H1 (cell line): ENCODE results near the gene RRP9. TPM values are rescaled to one million over a fixed set of nuclear protein-coding genes. Genes with fewer than 3 reads are reported as not detected.

Experiments used
- CTCF ChIA-PET: fragments of 300-600 bp; sonication (Branson Sonifier 250); formaldehyde crosslinking; loops from one replicate; lab custom pipeline; 2021; ENCODE audit not compliant: partially characterized antibody; lab: Charles Lee
- POLR2A ChIA-PET: fragments of 300-600 bp; sonication (Branson Sonifier 250); formaldehyde crosslinking; loops from one replicate; lab custom pipeline; 2021; ENCODE audit warnings: inconsistent platforms; ENCODE audit not compliant: partially characterized antibody; lab: Charles Lee
- DNase-seq, 2 experiments: peaks; one replicate each; pipeline versions ENCODE4 v3.0.0 to v3.0.0-alpha.2; 2010 to 2022; ENCODE audit warnings: low spot score in 2 of 2, low read depth in 1 of 2, mixed read lengths in 1 of 2
- FAIRE-seq: peaks from 2 replicates; lab custom pipeline; 2011; peaks lifted over from hg19 to GRCh38; lab: Jason Lieb, UNC
- H2AFZ ChIP-seq: 2 replicates; pipeline ENCODE4 v1.8.1; 2012; ENCODE audit warnings: low read length, inconsistent platforms
- H2AK5ac ChIP-seq: 2 replicates; pipeline ENCODE4 v1.6.1; 2013; ENCODE audit warnings: low read depth, low read length
- H2BK120ac ChIP-seq: replicated peaks from 2 replicates; pipeline ENCODE3; 2013; ENCODE audit warnings: low read depth, low read length, inconsistent platforms
- H2BK12ac ChIP-seq: 2 replicates; pipeline ENCODE4 v1.6.1; 2013; ENCODE audit warnings: low read depth, low read length
- H2BK15ac ChIP-seq: 2 replicates; pipeline ENCODE4 v1.6.1; 2013; ENCODE audit warnings: low read length
- H2BK20ac ChIP-seq: 2 replicates; pipeline ENCODE4 v1.6.1; 2013; ENCODE audit warnings: low read length
- H2BK5ac ChIP-seq: 2 replicates; pipeline ENCODE4 v1.6.1; 2013; ENCODE audit warnings: low read depth, low read length
- H3K14ac ChIP-seq: 2 replicates; pipeline ENCODE4 v1.6.1; 2013; ENCODE audit warnings: inconsistent platforms; ENCODE audit not compliant: insufficient read length
- H3K18ac ChIP-seq: 2 replicates; pipeline ENCODE4 v1.6.1; 2013; ENCODE audit warnings: low read length; ENCODE audit errors: extremely low read depth
- H3K23ac ChIP-seq: 2 replicates; pipeline ENCODE4 v1.6.1; 2013; ENCODE audit warnings: inconsistent platforms; ENCODE audit not compliant: insufficient read length
- H3K23me2 ChIP-seq: 2 replicates; pipeline ENCODE4 v1.6.1; 2013; ENCODE audit warnings: low read depth, low read length
- H3K27ac ChIP-seq: 2 replicates; pipeline ENCODE4 v1.6.1; 2011; ENCODE audit warnings: low read depth, low read length, inconsistent platforms
- H3K27me3 ChIP-seq, 4 experiments: replicated peaks in 1 of 4; 1 replicate in 1 of 4; 2 replicates in 3 of 4; pipeline versions ENCODE4 v1.6.1 to v1.8.1; 2011 to 2013; ENCODE audit warnings: low read length in 3 of 4, mild to moderate bottlenecking in 3 of 4, inconsistent platforms in 2 of 4, mixed read lengths in 2 of 4, moderate library complexity in 1 of 4; ENCODE audit not compliant: control insufficient read depth in 3 of 4, insufficient read depth in 3 of 4; ENCODE audit errors: extremely low read depth in 1 of 4
- H3K36me3 ChIP-seq, 4 experiments: 2 replicates each; pipeline versions ENCODE4 v1.6.1 to v1.8.1; 2011 to 2013; ENCODE audit warnings: mild to moderate bottlenecking in 4 of 4, low read length in 3 of 4, moderate library complexity in 2 of 4, control low read depth in 1 of 4, inconsistent platforms in 1 of 4; ENCODE audit not compliant: insufficient read depth in 4 of 4, control insufficient read depth in 2 of 4
- H3K4ac ChIP-seq: replicated peaks from 2 replicates; pipeline ENCODE3; 2013; ENCODE audit warnings: low read length, low read depth, mixed read lengths, inconsistent platforms; ENCODE audit not compliant: insufficient read length
- H3K4me1 ChIP-seq, 4 experiments: replicated peaks in 1 of 4; 1 replicate in 1 of 4; 2 replicates in 3 of 4; pipeline versions ENCODE4 v1.6.1 to v1.8.1; 2011 to 2013; ENCODE audit warnings: low read length in 3 of 4, inconsistent platforms in 2 of 4, mixed read lengths in 1 of 4; ENCODE audit not compliant: insufficient read depth in 4 of 4, control insufficient read depth in 3 of 4
- H3K4me2 ChIP-seq, 2 experiments: 2 replicates each; pipeline versions ENCODE4 v1.6.1 to v1.8.1; 2011 to 2013; ENCODE audit warnings: low read depth in 2 of 2, low read length in 2 of 2, control low read depth in 1 of 2, inconsistent platforms in 1 of 2, mild to moderate bottlenecking in 1 of 2; ENCODE audit not compliant: insufficient read depth in 1 of 2
- H3K4me3 ChIP-seq, 4 experiments: fragments of 200-600, 300-600 bp in 1 of 4; sonication (generic), shearing (Covaris generic), sonication (Bioruptor Twin) in 1 of 4; 2 replicates each; pipeline versions ENCODE4 v1.5.1 to v1.8.1; 2011 to 2016; ENCODE audit warnings: low read length in 4 of 4, low read depth in 3 of 4, control low read depth in 2 of 4, inconsistent platforms in 2 of 4, mild to moderate bottlenecking in 2 of 4, mixed read lengths in 1 of 4, moderate library complexity in 1 of 4; ENCODE audit not compliant: insufficient read depth in 2 of 4; ENCODE audit errors: extremely low read depth in 1 of 4
- H3K56ac ChIP-seq: replicated peaks from 2 replicates; pipeline ENCODE3; 2013; ENCODE audit warnings: low read depth, mild to moderate bottlenecking, mixed read lengths, low read length, inconsistent platforms; ENCODE audit not compliant: insufficient read length
- H3K79me1 ChIP-seq: 2 replicates; pipeline ENCODE4 v1.6.1; 2013; ENCODE audit warnings: low read depth, low read length, control low read depth
- H3K79me2 ChIP-seq, 2 experiments: 2 replicates each; pipeline versions ENCODE4 v1.6.1 to v1.8.1; 2012 to 2013; ENCODE audit warnings: low read length in 2 of 2, mild to moderate bottlenecking in 2 of 2, inconsistent platforms in 1 of 2; ENCODE audit not compliant: insufficient read depth in 2 of 2, control insufficient read depth in 1 of 2
- H3K9ac ChIP-seq, 4 experiments: replicated peaks in 1 of 4; 1 replicate in 1 of 4; 2 replicates in 3 of 4; pipeline versions ENCODE4 v1.6.1 to v1.8.1; 2011 to 2013; ENCODE audit warnings: low read depth in 3 of 4, low read length in 3 of 4, control low read depth in 2 of 4, mild to moderate bottlenecking in 2 of 4, moderate library complexity in 2 of 4, inconsistent platforms in 1 of 4; ENCODE audit errors: extremely low read depth in 1 of 4
- H3K9me3 ChIP-seq, 2 experiments: 2 replicates each; pipeline versions ENCODE4 v1.6.1 to v1.8.1; 2012 to 2013; ENCODE audit warnings: mild to moderate bottlenecking in 2 of 2, moderate library complexity in 2 of 2, control low read depth in 1 of 2, inconsistent platforms in 1 of 2, low read depth in 1 of 2, low read length in 1 of 2, mixed read lengths in 1 of 2; ENCODE audit not compliant: insufficient read depth in 2 of 2
- H4K20me1 ChIP-seq, 2 experiments: replicated peaks in 1 of 2; 2 replicates each; pipeline versions ENCODE3 to v1.8.1; 2011 to 2013; ENCODE audit warnings: inconsistent platforms in 2 of 2, low read length in 2 of 2, mild to moderate bottlenecking in 1 of 2; ENCODE audit not compliant: insufficient read depth in 2 of 2, control insufficient read depth in 1 of 2
- H4K5ac ChIP-seq: 2 replicates; pipeline ENCODE4 v1.6.1; 2013; ENCODE audit warnings: low read length, low read depth, mixed read lengths, inconsistent platforms; ENCODE audit not compliant: insufficient read length
- H4K8ac ChIP-seq: 2 replicates; pipeline ENCODE4 v1.8.0; 2013; ENCODE audit warnings: mild to moderate bottlenecking, moderate library complexity, low read length, inconsistent platforms; ENCODE audit not compliant: insufficient read depth; ENCODE audit errors: extremely low read depth
- H4K91ac ChIP-seq: replicated peaks from 2 replicates; pipeline ENCODE3; 2013; ENCODE audit warnings: low read length, mixed read lengths, inconsistent platforms; ENCODE audit not compliant: insufficient read length
- CHD2 ChIP-seq: IDR thresholded peaks from 2 replicates; pipeline ENCODE4 v1.6.1; 2012; ENCODE audit warnings: low read length, improper control_type of control experiment
- CREB1 ChIP-seq: IDR thresholded peaks from 2 replicates; pipeline ENCODE4 v1.6.1; 2012; ENCODE audit warnings: inconsistent platforms
- EP300 ChIP-seq, 2 experiments: IDR thresholded peaks; 1 replicate in 1 of 2; 2 replicates in 1 of 2; pipeline ENCODE4 v1.6.1; 2011 to 2012; ENCODE audit warnings: low read depth in 2 of 2, low read length in 2 of 2, mild to moderate bottlenecking in 2 of 2, borderline replicate concordance in 1 of 2, inconsistent platforms in 1 of 2, moderate library complexity in 1 of 2
- EZH2 ChIP-seq: fragments of 200-600 bp; sonication (generic); IDR thresholded peaks from 2 replicates; pipeline ENCODE4 v1.7.1; 2012; ENCODE audit warnings: low read depth, mild to moderate bottlenecking, moderate library complexity, low read length, inconsistent platforms; ENCODE audit not compliant: severe bottlenecking
- GTF2F1 ChIP-seq: IDR thresholded peaks from 2 replicates; pipeline ENCODE4 v1.6.1; 2012; ENCODE audit warnings: low read depth, low read length, improper control_type of control experiment, borderline replicate concordance
- PHF8 ChIP-seq: fragments of 200-600 bp; sonication (generic); conservative IDR thresholded peaks from 2 replicates; pipeline ENCODE4 v1.7.1; 2012; ENCODE audit warnings: low read depth, mild to moderate bottlenecking, inconsistent platforms, low read length, moderate library complexity
- SIX5 ChIP-seq: IDR thresholded peaks from 2 replicates; pipeline ENCODE4 v1.6.1; 2011; ENCODE audit warnings: mild to moderate bottlenecking, low read depth, low read length
- WGBS, 2 experiments: shearing (Covaris generic) in 1 of 2; methylation state at CpG; one replicate each; pipeline versions ENCODE4 v1.1.6 to v1.1.7; 2013 to 2015; ENCODE audit warnings: low lambda C conversion rate in 2 of 2, mixed read lengths in 2 of 2, inconsistent platforms in 1 of 2, low coverage in 1 of 2, missing lambda C conversion rate in 1 of 2; ENCODE audit not compliant: insufficient replicate concordance in 2 of 2, insufficient coverage in 1 of 2, insufficient read length in 1 of 2; ENCODE audit errors: extremely low coverage in 1 of 2, missing lambda C conversion rate in 1 of 2; 5-methylcytosine and 5-hydroxymethylcytosine counted together
- polyA plus RNA-seq, 7 experiments: library from polyadenylated mRNA; depleted of rRNA in 3 of 7; stranded (reverse) in 5 of 7; unstranded in 2 of 7; fragments of >200 nt in 5 of 7; fragments of 200-250 nt in 2 of 7; gene quantifications; 1 replicate in 5 of 7; 2 replicates in 1 of 7; 4 replicates in 1 of 7; pipeline versions ENCODE4 v1.2.1 to v1.2.3, GENCODE V29; 2011 to 2013; ENCODE audit warnings: missing spikeins in 2 of 7, mixed read lengths in 2 of 7
- total RNA-seq: library from RNA; stranded (reverse); fragmentation: NEBNext Ultra II Directional; extraction: Animal tissue kit (Norgen Biotek cat#: 25700); gene quantifications from 2 replicates; pipeline ENCODE4 v1.2.1, GENCODE V29; 2021
- TF ChIP-seq, protein P1 (sequence below), 3 experiments: IDR thresholded peaks; 1 replicate in 2 of 3; 2 replicates in 1 of 3; pipeline versions ENCODE4 v1.5.1 to v1.6.1; 2011; ENCODE audit warnings: low read length in 3 of 3, mild to moderate bottlenecking in 3 of 3, inconsistent platforms in 2 of 3, low read depth in 1 of 3, moderate library complexity in 1 of 3; ENCODE audit not compliant: insufficient read depth in 1 of 3; ENCODE audit errors: control extremely low read depth in 1 of 3

Gene RRP9
- total and polyA plus RNA-seq, 2 of the 8 experiments (the other 6 are each of a cell fraction or from before 2014, with no cell fraction given), result 55.6 to 68.9 TPM

DNA sequence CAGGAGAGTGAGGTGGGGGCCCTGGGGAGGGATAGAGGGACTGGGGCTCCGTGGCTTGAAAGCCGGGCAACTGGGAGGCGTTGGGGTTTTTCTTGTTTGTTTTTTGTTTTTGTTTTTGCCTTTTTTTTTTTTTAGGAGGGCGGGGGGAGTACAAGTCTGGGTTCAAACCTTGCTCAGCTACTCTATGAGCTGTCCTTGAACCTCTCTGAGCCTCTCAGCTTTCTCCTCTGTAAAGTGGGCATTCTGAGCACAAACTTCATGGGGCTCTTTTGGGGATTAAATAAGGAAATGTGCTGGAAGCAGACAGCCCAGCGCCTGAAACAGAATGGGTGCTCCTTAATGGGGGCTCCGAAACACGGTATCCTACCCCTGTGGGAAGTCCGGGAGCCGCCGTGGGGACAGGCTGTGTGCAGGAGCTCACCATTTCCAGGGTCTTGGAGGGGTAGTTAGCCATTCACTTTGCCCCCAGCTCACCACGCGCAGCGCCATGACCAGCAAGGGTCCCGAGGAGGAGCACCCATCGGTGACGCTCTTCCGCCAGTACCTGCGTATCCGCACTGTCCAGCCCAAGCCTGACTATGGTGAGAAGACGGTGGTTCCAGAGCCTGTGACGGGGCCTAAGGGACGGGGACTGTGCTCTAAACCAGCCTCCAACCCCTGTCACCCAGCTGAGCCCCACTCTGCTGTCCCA is 42.0 kb upstream of the RRP9 start:
- Histone ChIP-seq H3K79me2 (no peaks in the 10 kb centered on the region), H3K23ac (no peak overlapping the region)
- FAIRE-seq, result no peak
- no peak for TF ChIP-seq EZH2
- no peak for TF ChIP-seq CHD2
- TF ChIP-seq SIX5, result no peak
- TF ChIP-seq, protein P1, sequence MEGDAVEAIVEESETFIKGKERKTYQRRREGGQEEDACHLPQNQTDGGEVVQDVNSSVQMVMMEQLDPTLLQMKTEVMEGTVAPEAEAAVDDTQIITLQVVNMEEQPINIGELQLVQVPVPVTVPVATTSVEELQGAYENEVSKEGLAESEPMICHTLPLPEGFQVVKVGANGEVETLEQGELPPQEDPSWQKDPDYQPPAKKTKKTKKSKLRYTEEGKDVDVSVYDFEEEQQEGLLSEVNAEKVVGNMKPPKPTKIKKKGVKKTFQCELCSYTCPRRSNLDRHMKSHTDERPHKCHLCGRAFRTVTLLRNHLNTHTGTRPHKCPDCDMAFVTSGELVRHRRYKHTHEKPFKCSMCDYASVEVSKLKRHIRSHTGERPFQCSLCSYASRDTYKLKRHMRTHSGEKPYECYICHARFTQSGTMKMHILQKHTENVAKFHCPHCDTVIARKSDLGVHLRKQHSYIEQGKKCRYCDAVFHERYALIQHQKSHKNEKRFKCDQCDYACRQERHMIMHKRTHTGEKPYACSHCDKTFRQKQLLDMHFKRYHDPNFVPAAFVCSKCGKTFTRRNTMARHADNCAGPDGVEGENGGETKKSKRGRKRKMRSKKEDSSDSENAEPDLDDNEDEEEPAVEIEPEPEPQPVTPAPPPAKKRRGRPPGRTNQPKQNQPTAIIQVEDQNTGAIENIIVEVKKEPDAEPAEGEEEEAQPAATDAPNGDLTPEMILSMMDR (IDR thresholded peaks at IDR 0.05; ENCODE audit: control extremely low read depth in 1 of 3, insufficient read depth in 1 of 3, low read depth in 1 of 3, low read length in 3 of 3), result no peak
- no peak for TF ChIP-seq EP300 (IDR thresholded peaks at IDR 0.05; ENCODE audit: borderline replicate concordance in 1 of 2, low read depth in 2 of 2, low read length in 2 of 2)
- no peak for TF ChIP-seq CREB1
- TF ChIP-seq PHF8, result no peak
- no peak for TF ChIP-seq GTF2F1
- TF ChIP-seq, all 59 proteins: peak for 0
- H2BK20ac ChIP-seq, result no peak overlapping the region
- no peaks in the 10 kb centered on the region for H3K27me3 ChIP-seq
- no peak overlapping the region; the same call in 1 of the 2 replicates for H2BK12ac ChIP-seq
- H3K14ac ChIP-seq, result no peak overlapping the region
- H3K9me3 ChIP-seq, result no peaks in the 10 kb centered on the region
- peaks cover 0 to 2% of the 10 kb centered on the region in 2 experiments for H4K20me1 ChIP-seq
- peak overlapping the region; percentile 85; the same call in 1 of the 2 replicates for H4K8ac ChIP-seq
- H2BK5ac ChIP-seq, result peak overlapping the region; percentile 95; the same call in 1 of the 2 replicates
- peak overlapping the region; percentile 77; the same call in 1 of the 2 replicates for H2AK5ac ChIP-seq
- H2AFZ ChIP-seq, result no peak overlapping the region
- ChIA-PET CTCF (interaction anchor here (0.8 to 5.5 kb wide), 14 partner anchors 9 to 222 kb away, joined by 3 to 66 read pairs (median 10); partner anchors contain the start of genes ABHD14B, PARP3, PCBP4 and RPL29), POLR2A (interaction anchor here (0.9 to 29.3 kb wide), 14 partner anchors 0 to 172 kb away, joined by 3 to 923 read pairs (median 6); partner anchors contain the start of genes ABHD14A, ABHD14B, ACY1 and GPR62)
- no peak overlapping the region for H4K91ac ChIP-seq
- peak overlapping the region; percentile 99; the same call in 1 of the 2 replicates for H2BK15ac ChIP-seq
- no peak for DNase-seq
- H3K9ac ChIP-seq, result peak overlapping the region in 2 of 4 experiments; percentile 38 to 41; a peak in 4 of 7 replicates
- peaks cover 7% of the 10 kb centered on the region for H3K79me1 ChIP-seq
- peaks cover 7% of the 10 kb centered on the region for H3K23me2 ChIP-seq
- 82% methylated on average over 20 of the region's 22 CpGs; no CpG with 5 or more reads in 1 of the 2 experiments for WGBS, 2 experiments
- peak overlapping the region; percentile 75 for H3K18ac ChIP-seq
- H3K27ac ChIP-seq, result peak overlapping the region; percentile 45; the same call in 1 of the 2 replicates
- no peak overlapping the region for H2BK120ac ChIP-seq
- H3K56ac ChIP-seq, result peak overlapping the region; percentile 23
- peak overlapping the region; percentile 9 for H3K4ac ChIP-seq
- H4K5ac ChIP-seq, result peak overlapping the region; percentile 38
- peak overlapping the region; percentile 53 to 63 (median 56) for H3K4me3 ChIP-seq
- peak overlapping the region; percentile 89 to 97 for H3K4me2 ChIP-seq
- H3K4me1 ChIP-seq, result peaks cover 0 to 14% (median 9%) of the 10 kb centered on the region in 4 experiments; a peak in 6 of 7 replicates
- no peaks in the 10 kb centered on the region for H3K36me3 ChIP-seq
